Gastroesophageal sphincter (tissue), 4 donors: ENCODE measurements around the gene SERP2. TPM values are rescaled to one million over a fixed set of nuclear protein-coding genes. Genes with fewer than 3 reads are reported as not detected.
A peak's percentile ranks its signal among the peaks of the same experiment; 100 is the strongest.

ENCODE experiments used
- ATAC-seq: fragments of 150-250 bp; one replicate; pipeline ENCODE4 v1.9.1; 2016; ENCODE audit warnings: mild to moderate bottlenecking, moderate library complexity
- H3K27ac ChIP-seq, 4 donors: fragments of 200-600 bp; sonication (generic) in 3 of 4; 1 replicate in 3 of 4; 2 replicates in 1 of 4; pipeline ENCODE4 v1.5.1; 2016 to 2019
- H3K27me3 ChIP-seq: fragments of 200-600 bp; sonication (generic); one replicate; pipeline ENCODE4 v1.5.1; 2019
- H3K36me3 ChIP-seq, 2 donors: fragments of 200-600 bp; sonication (generic); one replicate each; pipeline ENCODE4 v1.5.1; 2019; ENCODE audit warnings: control low read depth in 1 of 2
- H3K4me1 ChIP-seq, 3 donors: fragments of 200-600 bp; sonication (generic); 1 replicate in 2 of 3; 2 replicates in 1 of 3; pipeline ENCODE4 v1.5.1; 2016 to 2019; ENCODE audit warnings: control low read depth in 2 of 3
- H3K4me3 ChIP-seq, 2 donors: fragments of 200-600 bp; sonication (generic); one replicate each; pipeline ENCODE4 v1.5.1; 2019; ENCODE audit warnings: mild to moderate bottlenecking in 1 of 2, moderate library complexity in 1 of 2
- H3K9me3 ChIP-seq, 3 donors: fragments of 200-600 bp; sonication (generic); one replicate each; pipeline ENCODE4 v1.5.1; 2017 to 2019; ENCODE audit warnings: control low read depth in 2 of 3
- CTCF ChIP-seq, 4 experiments: fragments of 200-600 bp in 2 of 4; fragments of 450-650 bp in 2 of 4; sonication (generic) in 1 of 4; IDR thresholded peaks; one replicate each; pipeline ENCODE4 v1.5.1; 2017 to 2019; ENCODE audit warnings: antibody characterized with exemption in 4 of 4, mild to moderate bottlenecking in 2 of 4, moderate library complexity in 2 of 4
- EP300 ChIP-seq: sonication (generic); formaldehyde crosslinking; IDR thresholded peaks from one replicate; pipeline ENCODE4 v1.6.1; 2017; ENCODE audit warnings: antibody characterized with exemption, mild to moderate bottlenecking
- POLR2A ChIP-seq, 2 donors: fragments of 450-650 bp; IDR thresholded peaks; one replicate each; pipeline ENCODE4 v1.6.1; 2017; ENCODE audit warnings: antibody characterized with exemption in 2 of 2, mild to moderate bottlenecking in 2 of 2, moderate library complexity in 1 of 2
- POLR2AphosphoS5 ChIP-seq: sonication (generic); formaldehyde crosslinking; IDR thresholded peaks from one replicate; pipeline ENCODE4 v1.6.1; 2017; ENCODE audit warnings: antibody characterized with exemption
- WGBS, 2 donors: methylation state at CpG; one replicate each; pipeline ENCODE4 v1.1.5; 2018; ENCODE audit warnings: low coverage in 1 of 2; 5-methylcytosine and 5-hydroxymethylcytosine counted together
- total RNA-seq, 4 donors: library from RNA; depleted of rRNA; stranded (reverse); fragments of >200 nt; gene quantifications; one replicate each; pipeline ENCODE4 v1.1.0, GENCODE V29; 2016

The SERP2 gene
- total RNA-seq, 4 donors from 2014 or later, result 6.9 to 15.6 (median 11.5) TPM

- ATAC-seq, result peak; percentile 6
- no peak for TF ChIP-seq CTCF (IDR thresholded peaks at IDR 0.05)
- no peak for TF ChIP-seq POLR2A (IDR thresholded peaks at IDR 0.05)
- TF ChIP-seq POLR2AphosphoS5, result no peak
- TF ChIP-seq EP300, result no peak
- WGBS, 2 donors, result 65 to 73% methylated on average over 9 to 14 of the region's 15 CpGs
- Histone ChIP-seq H3K9me3 (no peaks in the 10 kb centered on the region), H3K4me3 (no peak overlapping the region), H3K27me3 (no peaks in the 10 kb centered on the region), H3K27ac (no peak overlapping the region), H3K4me1 (no peaks in the 10 kb centered on the region), H3K36me3 (no peaks in the 10 kb centered on the region)
These were observed 49.4 kb downstream of the SERP2 start for GRCh38 chr13:44422755-44423643.

GRCh38 chr13:44423824-44424223, 50.2 kb downstream of the SERP2 start:
- H3K27me3 ChIP-seq, result no peaks in the 10 kb centered on the region
- H3K9me3 ChIP-seq, result no peaks in the 10 kb centered on the region
- WGBS, 2 donors, result 96 to 100% methylated on average over 1 to 5 of the region's 5 CpGs
- no peak overlapping the region for H3K4me3 ChIP-seq
- no peak overlapping the region for H3K27ac ChIP-seq
- no peak for TF ChIP-seq POLR2A (IDR thresholded peaks at IDR 0.05)
- TF ChIP-seq POLR2AphosphoS5, result no peak
- no peak for TF ChIP-seq EP300
- no peak for TF ChIP-seq CTCF (IDR thresholded peaks at IDR 0.05)
- H3K36me3 ChIP-seq, result no peaks in the 10 kb centered on the region
- H3K4me1 ChIP-seq, result no peaks in the 10 kb centered on the region
- ATAC-seq, result no peak

- Histone ChIP-seq H3K27ac (no peak overlapping the region), H3K4me3 (no peak overlapping the region), H3K9me3 (no peaks in the 10 kb centered on the region), H3K4me1 (no peaks in the 10 kb centered on the region), H3K27me3 (no peaks in the 10 kb centered on the region), H3K36me3 (no peaks in the 10 kb centered on the region)
- TF ChIP-seq EP300 (no peak), POLR2A (IDR thresholded peaks at IDR 0.05) (no peak), CTCF (IDR thresholded peaks at IDR 0.05) (no peak), POLR2AphosphoS5 (no peak)
- 50 to 58% methylated on average over 7 of the region's 9 CpGs for WGBS, 2 donors
- no peak for ATAC-seq
These were observed 51.6 kb downstream of the SERP2 start for GRCh38 chr13:44425041-44425814.

- 100% methylated on average over 1 of the region's 2 CpGs; no CpG with 5 or more reads in 1 of the 2 donors for WGBS, 2 donors
- no peak overlapping the region for H3K27ac ChIP-seq
- no peaks in the 10 kb centered on the region for H3K4me1 ChIP-seq
- H3K36me3 ChIP-seq, result no peaks in the 10 kb centered on the region
- H3K9me3 ChIP-seq, result no peaks in the 10 kb centered on the region
- H3K27me3 ChIP-seq, result no peaks in the 10 kb centered on the region
- TF ChIP-seq POLR2A (IDR thresholded peaks at IDR 0.05) (no peak), CTCF (IDR thresholded peaks at IDR 0.05) (no peak), POLR2AphosphoS5 (no peak), EP300 (no peak)
- H3K4me3 ChIP-seq, result no peak overlapping the region
- no peak for ATAC-seq
These were observed 52.1 kb downstream of the SERP2 start for GRCh38 chr13:44425815-44426078.
